H9 (cell line): Measurements from ENCODE around the gene TSC22D4. TPM values are rescaled to one million over a fixed set of nuclear protein-coding genes. Genes with fewer than 3 reads are reported as not detected.

Experiments
- DNase-seq: peaks from one replicate; pipeline ENCODE4 v3.0.0-alpha.2; 2017
- H2AFZ ChIP-seq: one replicate; pipeline ENCODE4 v1.6.1; 2013; ENCODE audit warnings: mild to moderate bottlenecking, low read length, control low read depth, moderate library complexity
- H2AK5ac ChIP-seq: 2 replicates; pipeline ENCODE4 v1.6.1; 2013; ENCODE audit warnings: low read length, control low read depth, mixed read lengths; ENCODE audit not compliant: insufficient read length
- H2BK120ac ChIP-seq: one replicate; pipeline ENCODE4 v1.6.1; 2013; ENCODE audit warnings: low read depth, mild to moderate bottlenecking, low read length, control low read depth, inconsistent platforms; ENCODE audit not compliant: poor library complexity, severe bottlenecking
- H2BK12ac ChIP-seq: 2 replicates; pipeline ENCODE4 v1.6.1; 2013; ENCODE audit warnings: low read length, control low read depth, mixed read lengths, low read depth; ENCODE audit not compliant: insufficient read length
- H2BK15ac ChIP-seq: 2 replicates; pipeline ENCODE4 v1.6.1; 2013; ENCODE audit warnings: low read depth, low read length, control low read depth
- H2BK20ac ChIP-seq: one replicate; pipeline ENCODE4 v1.6.1; 2013; ENCODE audit warnings: low read depth, mild to moderate bottlenecking, low read length, control low read depth, inconsistent platforms; ENCODE audit not compliant: poor library complexity, severe bottlenecking
- H2BK5ac ChIP-seq: 2 replicates; pipeline ENCODE4 v1.6.1; 2013; ENCODE audit warnings: low read length, control low read depth, mixed read lengths; ENCODE audit not compliant: insufficient read length
- H3K14ac ChIP-seq: 2 replicates; pipeline ENCODE4 v1.6.1; 2013; ENCODE audit warnings: low read length, control low read depth; ENCODE audit not compliant: insufficient read depth
- H3K18ac ChIP-seq: 2 replicates; pipeline ENCODE4 v1.6.1; 2013; ENCODE audit warnings: low read depth, mild to moderate bottlenecking, mixed read lengths, low read length, control low read depth; ENCODE audit not compliant: insufficient read length
- H3K23ac ChIP-seq: 2 replicates; pipeline ENCODE4 v1.6.1; 2013; ENCODE audit warnings: low read length, control low read depth, mixed read lengths, low read depth; ENCODE audit not compliant: insufficient read length
- H3K23me2 ChIP-seq: 2 replicates; pipeline ENCODE4 v1.6.1; 2013; ENCODE audit warnings: low read depth, mild to moderate bottlenecking, mixed read lengths, low read length, control low read depth; ENCODE audit not compliant: insufficient read length, poor library complexity, severe bottlenecking
- H3K27ac ChIP-seq: 2 replicates; pipeline ENCODE4 v1.5.1; 2013; ENCODE audit warnings: low read length, control low read depth, mixed read lengths, low read depth; ENCODE audit not compliant: insufficient read length
- H3K27me3 ChIP-seq: 2 replicates; pipeline ENCODE4 v1.6.1; 2013; ENCODE audit warnings: low read length, control low read depth, inconsistent platforms; ENCODE audit not compliant: insufficient read depth
- H3K4ac ChIP-seq: 2 replicates; pipeline ENCODE4 v1.6.1; 2013; ENCODE audit warnings: low read depth, mild to moderate bottlenecking, control low read depth, inconsistent platforms, low read length, moderate library complexity
- H3K4me1 ChIP-seq: 2 replicates; pipeline ENCODE4 v1.6.1; 2013; ENCODE audit warnings: low read length, control low read depth, inconsistent platforms; ENCODE audit not compliant: insufficient read depth
- H3K4me2 ChIP-seq: 2 replicates; pipeline ENCODE4 v1.6.1; 2013; ENCODE audit warnings: low read length, control low read depth, mixed read lengths; ENCODE audit not compliant: insufficient read length, insufficient read depth
- H3K56ac ChIP-seq: 2 replicates; pipeline ENCODE4 v1.6.1; 2013; ENCODE audit warnings: low read depth, mild to moderate bottlenecking, mixed read lengths, low read length, control low read depth; ENCODE audit not compliant: insufficient read length
- H3K79me1 ChIP-seq: 2 replicates; pipeline ENCODE4 v1.6.1; 2013; ENCODE audit warnings: low read depth, mild to moderate bottlenecking, moderate library complexity, low read length, control low read depth, inconsistent platforms; ENCODE audit not compliant: insufficient read depth, poor library complexity, severe bottlenecking
- H3K79me2 ChIP-seq: 2 replicates; pipeline ENCODE4 v1.6.1; 2013; ENCODE audit warnings: low read length, control low read depth, inconsistent platforms; ENCODE audit not compliant: insufficient read depth
- H3K9ac ChIP-seq: 2 replicates; pipeline ENCODE4 v1.6.1; 2013; ENCODE audit warnings: low read length, control low read depth, mixed read lengths; ENCODE audit not compliant: insufficient read length; ENCODE audit errors: extremely low read depth
- H3K9me3 ChIP-seq: one replicate; pipeline ENCODE4 v1.6.1; 2013; ENCODE audit warnings: low read depth, low read length, inconsistent platforms; ENCODE audit not compliant: control insufficient read depth
- H3T11ph ChIP-seq: one replicate; pipeline ENCODE4 v1.6.1; 2013; ENCODE audit warnings: mild to moderate bottlenecking, low read length, control low read depth, inconsistent platforms
- H4K20me1 ChIP-seq: one replicate; pipeline ENCODE4 v1.6.1; 2013; ENCODE audit not compliant: control insufficient read depth, insufficient read length, insufficient read depth
- H4K5ac ChIP-seq: 2 replicates; pipeline ENCODE4 v1.6.1; 2013; ENCODE audit warnings: low read depth, mild to moderate bottlenecking, mixed read lengths, low read length, control low read depth; ENCODE audit not compliant: insufficient read length
- H4K8ac ChIP-seq: replicated peaks from 2 replicates; pipeline ENCODE4 v1.6.1; 2013; ENCODE audit warnings: low read length, control low read depth, mixed read lengths, low read depth; ENCODE audit not compliant: insufficient read length
- H4K91ac ChIP-seq: 2 replicates; pipeline ENCODE4 v1.6.1; 2013; ENCODE audit warnings: low read depth, mild to moderate bottlenecking, moderate library complexity, mixed read lengths, low read length, control low read depth; ENCODE audit not compliant: insufficient read length
- H3K27ac Mint-ChIP-seq, 3 experiments: 2 replicates in 2 of 3; 3 replicates in 1 of 3; pipeline ENCODE4 v1.8.0; 2020 to 2021; ENCODE audit warnings: mixed read lengths in 3 of 3, mild to moderate bottlenecking in 1 of 3, moderate library complexity in 1 of 3
- H3K27me3 Mint-ChIP-seq: 2 replicates; pipeline ENCODE4 v1.8.0; 2021; ENCODE audit warnings: low read depth, mild to moderate bottlenecking, moderate library complexity, mixed read lengths
- H3K36me3 Mint-ChIP-seq, 3 experiments: 2 replicates in 2 of 3; 3 replicates in 1 of 3; pipeline ENCODE4 v1.8.0; 2020 to 2021; ENCODE audit warnings: low read depth in 3 of 3, mixed read lengths in 3 of 3; ENCODE audit not compliant: insufficient read depth in 1 of 3
- H3K4me1 Mint-ChIP-seq, 2 experiments: 2 replicates each; pipeline ENCODE4 v1.8.0; 2020; ENCODE audit warnings: mixed read lengths in 2 of 2
- H3K4me3 Mint-ChIP-seq, 2 experiments: 2 replicates in 1 of 2; 3 replicates in 1 of 2; pipeline ENCODE4 v1.8.0; 2020 to 2021; ENCODE audit warnings: mild to moderate bottlenecking in 2 of 2, mixed read lengths in 2 of 2, moderate library complexity in 1 of 2
- H3K9me3 Mint-ChIP-seq, 2 experiments: 2 replicates in 1 of 2; 3 replicates in 1 of 2; pipeline ENCODE4 v1.8.0; 2020; ENCODE audit warnings: mild to moderate bottlenecking in 2 of 2, mixed read lengths in 2 of 2, moderate library complexity in 1 of 2
- WGBS: extraction: QIAGEN DNeasy Blood & Tissue Kit; methylation state at CpG from one replicate; pipeline ENCODE4 v1.1.7; 2013; ENCODE audit warnings: missing lambda C conversion rate, low lambda C conversion rate, mixed read lengths; ENCODE audit not compliant: insufficient read length; ENCODE audit errors: extremely low coverage; 5-methylcytosine and 5-hydroxymethylcytosine counted together
- total RNA-seq: library from RNA; stranded (reverse); gene quantifications from 2 replicates; pipeline ENCODE4 v1.2.1, GENCODE V29; 2021
- TF ChIP-seq, protein P1 (sequence below): fragments of 200-600 bp; sonication (generic); conservative IDR thresholded peaks from 3 replicates; pipeline ENCODE4 v1.8.0; 2021; ENCODE audit warnings: antibody characterized with exemption, mild to moderate bottlenecking

The TSC22D4 gene
- total RNA-seq, 1 experiment from 2014 or later = 17.5 TPM

DNA sequence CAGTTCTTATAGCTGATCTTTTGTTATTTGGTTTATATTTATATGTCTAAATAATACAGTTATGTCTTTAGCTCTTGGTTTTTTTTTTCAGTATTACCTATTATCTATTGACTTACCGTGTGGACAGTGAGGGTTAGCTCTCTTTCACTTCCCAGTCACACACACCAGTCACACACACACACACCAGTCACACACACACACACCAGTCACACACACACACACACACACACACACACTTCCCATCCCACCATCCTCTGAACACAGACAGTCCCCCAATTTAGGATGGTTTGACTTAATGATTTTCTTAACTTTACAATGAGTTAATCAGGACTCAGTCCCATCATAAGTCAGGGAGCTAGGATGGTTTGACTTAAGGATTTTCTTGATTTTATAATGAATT is 41.1 kb upstream of the TSC22D4 start:
- Histone ChIP-seq H2BK5ac (no peak overlapping the region), H2BK20ac (no peak overlapping the region), H3K79me1 (no peaks in the 10 kb centered on the region), H2AK5ac (no peak overlapping the region), H3K4ac (no peak overlapping the region), H3K79me2 (no peaks in the 10 kb centered on the region), H2BK12ac (no peak overlapping the region), H4K5ac (no peak overlapping the region), H4K8ac (no peak overlapping the region), H4K91ac (no peak overlapping the region), H3K9me3 (no peaks in the 10 kb centered on the region), H3K4me1 (no peaks in the 10 kb centered on the region), H3K14ac (no peak overlapping the region), H3K23me2 (no peaks in the 10 kb centered on the region), H4K20me1 (no peaks in the 10 kb centered on the region), H2BK120ac (no peak overlapping the region), H3K27ac (no peak overlapping the region), H3T11ph (no peak overlapping the region), H2AFZ (no peak overlapping the region), H3K23ac (no peak overlapping the region), H3K56ac (no peak overlapping the region), H3K9ac (no peak overlapping the region), H3K18ac (no peak overlapping the region), H3K27me3 (no peaks in the 10 kb centered on the region), H2BK15ac (no peak overlapping the region), H3K4me2 (no peak overlapping the region)
- no CpG with 5 or more reads among the region's 1 CpG for whole genome bisulfite sequencing
- H3K27me3 Mint-ChIP-seq = peaks cover 3% of the 10 kb centered on the region; the same call in 1 of the 2 replicates
- TF ChIP-seq, protein P1, sequence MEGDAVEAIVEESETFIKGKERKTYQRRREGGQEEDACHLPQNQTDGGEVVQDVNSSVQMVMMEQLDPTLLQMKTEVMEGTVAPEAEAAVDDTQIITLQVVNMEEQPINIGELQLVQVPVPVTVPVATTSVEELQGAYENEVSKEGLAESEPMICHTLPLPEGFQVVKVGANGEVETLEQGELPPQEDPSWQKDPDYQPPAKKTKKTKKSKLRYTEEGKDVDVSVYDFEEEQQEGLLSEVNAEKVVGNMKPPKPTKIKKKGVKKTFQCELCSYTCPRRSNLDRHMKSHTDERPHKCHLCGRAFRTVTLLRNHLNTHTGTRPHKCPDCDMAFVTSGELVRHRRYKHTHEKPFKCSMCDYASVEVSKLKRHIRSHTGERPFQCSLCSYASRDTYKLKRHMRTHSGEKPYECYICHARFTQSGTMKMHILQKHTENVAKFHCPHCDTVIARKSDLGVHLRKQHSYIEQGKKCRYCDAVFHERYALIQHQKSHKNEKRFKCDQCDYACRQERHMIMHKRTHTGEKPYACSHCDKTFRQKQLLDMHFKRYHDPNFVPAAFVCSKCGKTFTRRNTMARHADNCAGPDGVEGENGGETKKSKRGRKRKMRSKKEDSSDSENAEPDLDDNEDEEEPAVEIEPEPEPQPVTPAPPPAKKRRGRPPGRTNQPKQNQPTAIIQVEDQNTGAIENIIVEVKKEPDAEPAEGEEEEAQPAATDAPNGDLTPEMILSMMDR = no peak
- DNase-seq = no peak
- H3K9me3 Mint-ChIP-seq = peaks cover 10 to 19% of the 10 kb centered on the region in 2 experiments
- no peak overlapping the region for H3K27ac Mint-ChIP-seq
- H3K4me3 Mint-ChIP-seq = no peak overlapping the region
- no peaks in the 10 kb centered on the region; a peak in 2 of 7 replicates for H3K36me3 Mint-ChIP-seq
- peaks cover 3 to 6% of the 10 kb centered on the region in 2 experiments; a peak in 3 of 4 replicates for H3K4me1 Mint-ChIP-seq
